ENCODE results near the gene PPCS. TPM values are rescaled to one million over a fixed set of nuclear protein-coding genes. Genes with fewer than 3 reads are reported as not detected.

The PPCS gene
- polyA plus RNA-seq, 1 experiment: 27.1 TPM

DNA sequence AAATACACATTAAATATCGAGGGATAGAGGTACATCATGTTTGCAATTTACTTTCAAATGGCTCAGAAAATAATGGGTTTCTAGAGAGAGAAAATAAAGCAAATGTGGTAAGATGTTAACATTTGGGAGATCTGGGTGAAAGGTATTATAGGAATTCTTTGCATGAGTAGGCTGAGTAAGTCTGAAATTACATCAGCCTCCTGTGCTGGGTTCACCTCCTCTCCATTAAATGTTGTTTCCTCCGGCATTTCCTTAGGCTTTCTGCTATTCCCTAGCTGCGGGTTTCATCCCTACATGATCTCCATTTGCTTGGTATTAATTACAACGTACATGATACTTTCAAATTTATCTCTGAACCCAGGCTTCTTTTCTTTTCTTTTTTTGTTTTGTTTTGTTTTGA lies 32.1 kb upstream of the PPCS start:
- TF ChIP-seq, protein P1, sequence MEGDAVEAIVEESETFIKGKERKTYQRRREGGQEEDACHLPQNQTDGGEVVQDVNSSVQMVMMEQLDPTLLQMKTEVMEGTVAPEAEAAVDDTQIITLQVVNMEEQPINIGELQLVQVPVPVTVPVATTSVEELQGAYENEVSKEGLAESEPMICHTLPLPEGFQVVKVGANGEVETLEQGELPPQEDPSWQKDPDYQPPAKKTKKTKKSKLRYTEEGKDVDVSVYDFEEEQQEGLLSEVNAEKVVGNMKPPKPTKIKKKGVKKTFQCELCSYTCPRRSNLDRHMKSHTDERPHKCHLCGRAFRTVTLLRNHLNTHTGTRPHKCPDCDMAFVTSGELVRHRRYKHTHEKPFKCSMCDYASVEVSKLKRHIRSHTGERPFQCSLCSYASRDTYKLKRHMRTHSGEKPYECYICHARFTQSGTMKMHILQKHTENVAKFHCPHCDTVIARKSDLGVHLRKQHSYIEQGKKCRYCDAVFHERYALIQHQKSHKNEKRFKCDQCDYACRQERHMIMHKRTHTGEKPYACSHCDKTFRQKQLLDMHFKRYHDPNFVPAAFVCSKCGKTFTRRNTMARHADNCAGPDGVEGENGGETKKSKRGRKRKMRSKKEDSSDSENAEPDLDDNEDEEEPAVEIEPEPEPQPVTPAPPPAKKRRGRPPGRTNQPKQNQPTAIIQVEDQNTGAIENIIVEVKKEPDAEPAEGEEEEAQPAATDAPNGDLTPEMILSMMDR (IDR thresholded peaks at IDR 0.05; ENCODE audit: insufficient read depth, low read depth, low read length): no peak
- no peaks in the 10 kb centered on the region for H3K36me3 ChIP-seq (ENCODE audit: control insufficient read depth, insufficient read depth, low read length)
- CTCF ChIA-PET: interaction anchor here (1.1 kb wide), 1 partner anchor 12 kb away, joined by 3 read pairs; no protein-coding TSS in a partner anchor
- POLR2A ChIA-PET: no interaction called here
- H3K27me3 ChIP-seq (ENCODE audit: control insufficient read depth, insufficient read depth, low read length): peaks cover 6% of the 10 kb centered on the region
- H3K4me3 ChIP-seq (ENCODE audit: low read depth, low read length): no peak overlapping the region
- no peak for DNase-seq (ENCODE audit: low read depth)

DNA sequence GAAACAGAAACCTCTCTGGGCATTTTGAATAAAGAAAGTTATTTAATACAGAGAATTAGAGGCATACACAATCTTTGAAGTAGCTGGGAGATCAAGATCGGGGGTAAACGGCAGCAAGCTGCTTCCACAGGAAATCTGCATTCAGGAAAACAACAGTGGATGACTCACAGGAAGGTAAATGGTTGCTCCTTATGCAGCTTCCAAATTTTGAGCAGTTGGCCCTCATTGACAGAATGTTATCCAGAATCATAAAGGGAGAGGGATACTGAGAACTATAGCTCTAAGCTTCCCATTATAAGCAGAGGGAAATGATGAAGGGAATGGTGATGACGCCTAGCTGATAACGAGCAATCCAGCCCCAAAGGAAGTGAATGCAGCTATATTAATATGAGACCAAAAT lies 29.1 kb upstream of the PPCS start:
- DNase-seq (ENCODE audit: low read depth): no peak
- TF ChIP-seq, protein P1 (IDR thresholded peaks at IDR 0.05; ENCODE audit: insufficient read depth, low read depth, low read length): no peak
- POLR2A ChIA-PET: no interaction called here
- H3K4me3 ChIP-seq (ENCODE audit: low read depth, low read length): no peak overlapping the region
- H3K36me3 ChIP-seq (ENCODE audit: control insufficient read depth, insufficient read depth, low read length): no peaks in the 10 kb centered on the region
- H3K27me3 ChIP-seq (ENCODE audit: control insufficient read depth, insufficient read depth, low read length): peaks cover 4% of the 10 kb centered on the region; the same call in 1 of the 2 replicates
- CTCF ChIA-PET: no interaction called here

DNA sequence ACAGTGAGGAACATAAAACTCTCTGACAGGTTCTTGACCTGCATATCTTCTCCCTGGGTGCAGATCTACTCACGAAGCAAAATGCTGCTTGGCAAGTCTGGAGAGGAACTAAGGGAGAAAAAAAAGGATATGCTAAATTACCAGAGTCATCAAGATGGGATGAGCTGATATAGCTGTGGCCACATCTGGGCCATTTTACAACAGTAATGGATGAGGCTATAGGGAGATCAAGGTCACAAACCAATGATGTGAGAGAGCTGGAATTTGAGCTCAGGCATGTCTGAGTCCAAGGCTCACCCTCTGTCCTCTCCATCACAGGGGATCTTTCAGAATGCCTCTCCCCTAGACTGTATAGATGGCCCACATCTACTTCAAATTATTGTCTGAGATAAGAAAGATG lies 26.7 kb upstream of the PPCS start:
- POLR2A ChIA-PET: interaction anchor here (0.5 to 0.6 kb wide), 3 partner anchors 137 to 274 kb away, joined by 3 to 4 read pairs (median 4); no protein-coding TSS in a partner anchor
- TF ChIP-seq, protein P1 (IDR thresholded peaks at IDR 0.05; ENCODE audit: insufficient read depth, low read depth, low read length): no peak
- DNase-seq (ENCODE audit: low read depth): no peak
- H3K36me3 ChIP-seq (ENCODE audit: control insufficient read depth, insufficient read depth, low read length): no peaks in the 10 kb centered on the region
- H3K27me3 ChIP-seq (ENCODE audit: control insufficient read depth, insufficient read depth, low read length): no peaks in the 10 kb centered on the region
- H3K4me3 ChIP-seq (ENCODE audit: low read depth, low read length): no peak overlapping the region
- CTCF ChIA-PET: interaction anchor here (0.7 to 1.2 kb wide), 3 partner anchors 10 to 256 kb away, joined by 3 read pairs; no protein-coding TSS in a partner anchor

DNA sequence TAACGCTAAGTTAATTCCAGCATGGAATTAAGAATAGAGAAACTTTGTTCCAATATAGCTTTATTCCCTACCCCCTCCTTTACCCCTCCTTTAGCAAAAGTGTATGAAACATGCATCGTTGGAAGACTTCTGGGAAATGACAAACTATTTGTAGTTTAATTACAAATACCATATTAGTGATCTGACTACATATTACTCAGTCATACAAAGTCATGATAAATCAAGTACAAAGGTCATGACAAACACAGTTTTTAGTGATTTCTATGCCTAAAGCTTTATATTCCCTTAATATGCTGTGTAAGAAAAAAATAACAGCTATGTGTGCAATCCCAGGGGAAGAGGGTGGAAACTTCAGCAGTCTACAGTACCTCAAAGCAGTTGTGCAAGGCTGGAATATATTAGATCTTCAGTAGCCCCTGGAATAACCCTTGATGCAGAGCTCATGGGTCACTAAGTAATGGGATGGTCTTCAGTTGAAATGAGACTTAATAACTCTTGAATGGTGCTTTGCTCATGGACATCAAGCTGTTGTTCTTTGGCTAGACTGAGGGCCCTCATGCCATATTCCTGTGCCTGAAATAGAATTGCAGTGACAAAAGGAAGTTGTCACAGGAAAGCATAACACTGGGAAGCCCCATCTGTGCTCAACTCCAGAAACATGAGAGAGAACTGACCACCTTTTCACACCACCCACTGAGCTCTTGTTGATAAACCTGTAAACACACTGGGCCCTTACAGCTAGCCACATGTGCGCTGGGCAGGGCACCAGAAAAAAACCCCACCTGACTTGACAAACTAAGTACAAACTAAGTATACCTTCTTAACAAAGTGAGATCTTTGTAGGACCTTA lies 25.8 kb upstream of the PPCS start:
- POLR2A ChIA-PET: interaction anchor here (0.5 kb wide), 1 partner anchor 136 kb away, joined by 4 read pairs; no protein-coding TSS in a partner anchor
- CTCF ChIA-PET: interaction anchor here (0.5 to 0.7 kb wide), 2 partner anchors 44 to 227 kb away, joined by 3 read pairs; no protein-coding TSS in a partner anchor
- H3K36me3 ChIP-seq (ENCODE audit: control insufficient read depth, insufficient read depth, low read length): no peaks in the 10 kb centered on the region

DNA sequence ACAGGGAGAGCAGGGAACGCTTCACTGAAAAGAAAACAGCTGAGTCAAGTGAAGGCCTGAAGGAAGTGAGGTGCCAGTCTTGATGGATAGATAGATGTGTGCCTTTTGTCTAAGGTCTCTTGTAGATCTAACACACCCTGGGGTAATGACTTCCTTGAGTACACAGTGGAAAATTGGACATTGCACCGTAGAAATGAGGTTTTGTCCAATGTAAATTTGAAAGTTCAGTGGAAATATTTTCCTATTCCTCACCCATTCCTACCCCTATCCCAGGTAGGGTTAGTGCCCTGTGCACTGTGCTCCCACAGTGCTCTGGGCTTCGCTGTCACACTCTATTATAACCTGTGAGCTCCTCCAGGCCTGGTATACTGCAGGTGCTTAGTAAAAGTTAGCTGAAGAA lies 24.8 kb upstream of the PPCS start:
- no peak overlapping the region for H3K4me3 ChIP-seq (ENCODE audit: low read depth, low read length)
- CTCF ChIA-PET: no interaction called here
- POLR2A ChIA-PET: no interaction called here
- H3K36me3 ChIP-seq (ENCODE audit: control insufficient read depth, insufficient read depth, low read length): no peaks in the 10 kb centered on the region
- H3K27me3 ChIP-seq (ENCODE audit: control insufficient read depth, insufficient read depth, low read length): no peaks in the 10 kb centered on the region
- no peak for DNase-seq (ENCODE audit: low read depth)
- TF ChIP-seq, protein P1 (IDR thresholded peaks at IDR 0.05; ENCODE audit: insufficient read depth, low read depth, low read length): no peak

More for the DNA sequence above, 25.8 kb upstream of the PPCS start:
- Histone ChIP-seq H3K4me3 (ENCODE audit: low read depth, low read length) (no peak overlapping the region), H3K27me3 (ENCODE audit: control insufficient read depth, insufficient read depth, low read length) (no peaks in the 10 kb centered on the region)
- TF ChIP-seq, protein P1 (IDR thresholded peaks at IDR 0.05; ENCODE audit: insufficient read depth, low read depth, low read length): no peak
- DNase-seq (ENCODE audit: low read depth): no peak
